Measurements from ENCODE around the gene CSMD2. TPM values are rescaled to one million over a fixed set of nuclear protein-coding genes. Genes with fewer than 3 reads are reported as not detected.

Gene CSMD2
- total RNA-seq, 1 donor from 2014 or later: 2.1 TPM

- Mint-ChIP-seq H3K27ac (ENCODE audit: unreplicated experiment) (no peak overlapping the region), H3K36me3 (ENCODE audit: low read depth, unreplicated experiment) (no peaks in the 10 kb centered on the region), H3K4me1 (ENCODE audit: unreplicated experiment) (no peaks in the 10 kb centered on the region), H3K27me3 (ENCODE audit: unreplicated experiment) (peaks cover 3% of the 10 kb centered on the region), H3K9me3 (ENCODE audit: unreplicated experiment) (no peaks in the 10 kb centered on the region), H3K4me3 (ENCODE audit: unreplicated experiment) (no peak overlapping the region)
- no peak for DNase-seq (ENCODE audit: low spot score)
- TF ChIP-seq, protein P1, sequence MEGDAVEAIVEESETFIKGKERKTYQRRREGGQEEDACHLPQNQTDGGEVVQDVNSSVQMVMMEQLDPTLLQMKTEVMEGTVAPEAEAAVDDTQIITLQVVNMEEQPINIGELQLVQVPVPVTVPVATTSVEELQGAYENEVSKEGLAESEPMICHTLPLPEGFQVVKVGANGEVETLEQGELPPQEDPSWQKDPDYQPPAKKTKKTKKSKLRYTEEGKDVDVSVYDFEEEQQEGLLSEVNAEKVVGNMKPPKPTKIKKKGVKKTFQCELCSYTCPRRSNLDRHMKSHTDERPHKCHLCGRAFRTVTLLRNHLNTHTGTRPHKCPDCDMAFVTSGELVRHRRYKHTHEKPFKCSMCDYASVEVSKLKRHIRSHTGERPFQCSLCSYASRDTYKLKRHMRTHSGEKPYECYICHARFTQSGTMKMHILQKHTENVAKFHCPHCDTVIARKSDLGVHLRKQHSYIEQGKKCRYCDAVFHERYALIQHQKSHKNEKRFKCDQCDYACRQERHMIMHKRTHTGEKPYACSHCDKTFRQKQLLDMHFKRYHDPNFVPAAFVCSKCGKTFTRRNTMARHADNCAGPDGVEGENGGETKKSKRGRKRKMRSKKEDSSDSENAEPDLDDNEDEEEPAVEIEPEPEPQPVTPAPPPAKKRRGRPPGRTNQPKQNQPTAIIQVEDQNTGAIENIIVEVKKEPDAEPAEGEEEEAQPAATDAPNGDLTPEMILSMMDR (IDR thresholded peaks at IDR 0.05; ENCODE audit: unreplicated experiment): no peak
Measured at GRCh38 chr1:33738536-33738935, 426.5 kb downstream of the CSMD2 start.

DNA sequence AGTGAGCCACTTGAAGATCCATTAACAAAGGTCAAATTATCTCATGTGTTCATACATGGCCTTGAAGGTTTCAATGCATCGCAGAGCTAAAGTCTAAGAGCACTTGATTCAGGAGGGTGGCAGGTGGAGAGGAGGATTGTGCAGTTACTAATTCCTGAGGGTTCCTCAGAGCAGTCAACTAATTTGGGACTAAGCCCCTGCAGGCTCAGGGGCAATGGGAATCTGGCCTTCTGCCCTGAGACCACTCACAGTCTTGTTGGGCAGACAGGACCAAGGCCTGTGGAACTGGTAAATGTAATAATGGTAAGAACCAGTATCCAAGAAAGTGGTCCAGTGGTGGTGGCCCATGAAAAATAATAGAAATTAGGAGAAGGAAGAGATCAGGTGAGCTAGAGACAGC lies 428.5 kb downstream of the CSMD2 start:
- Mint-ChIP-seq H3K27me3 (ENCODE audit: unreplicated experiment) (peaks cover 1% of the 10 kb centered on the region), H3K4me3 (ENCODE audit: unreplicated experiment) (no peak overlapping the region), H3K27ac (ENCODE audit: unreplicated experiment) (no peak overlapping the region)

GRCh38 chr1:33735624-33736023 lies 429.4 kb downstream of the CSMD2 start:
- no peak for DNase-seq (ENCODE audit: low spot score)

More for the DNA sequence above, 428.5 kb downstream of the CSMD2 start:
- no peak for DNase-seq (ENCODE audit: low spot score)
- Mint-ChIP-seq H3K9me3 (ENCODE audit: unreplicated experiment) (no peaks in the 10 kb centered on the region), H3K4me1 (ENCODE audit: unreplicated experiment) (no peaks in the 10 kb centered on the region), H3K36me3 (ENCODE audit: low read depth, unreplicated experiment) (no peaks in the 10 kb centered on the region)
- TF ChIP-seq, protein P1 (IDR thresholded peaks at IDR 0.05; ENCODE audit: unreplicated experiment): no peak

GRCh38 chr1:33727310-33727709 lies 437.7 kb downstream of the CSMD2 start:
- H3K27me3 Mint-ChIP-seq (ENCODE audit: unreplicated experiment): peaks cover 1% of the 10 kb centered on the region
- DNase-seq (ENCODE audit: low spot score): no peak
- TF ChIP-seq, protein P1 (IDR thresholded peaks at IDR 0.05; ENCODE audit: unreplicated experiment): no peak
- H3K27ac Mint-ChIP-seq (ENCODE audit: unreplicated experiment): no peak overlapping the region
- H3K36me3 Mint-ChIP-seq (ENCODE audit: low read depth, unreplicated experiment): no peaks in the 10 kb centered on the region
- no peaks in the 10 kb centered on the region for H3K4me1 Mint-ChIP-seq (ENCODE audit: unreplicated experiment)
- H3K4me3 Mint-ChIP-seq (ENCODE audit: unreplicated experiment): no peak overlapping the region
- no peaks in the 10 kb centered on the region for H3K9me3 Mint-ChIP-seq (ENCODE audit: unreplicated experiment)

More at GRCh38 chr1:33735624-33736023, 429.4 kb downstream of the CSMD2 start:
- H3K27ac Mint-ChIP-seq (ENCODE audit: unreplicated experiment): no peak overlapping the region
- TF ChIP-seq, protein P1 (IDR thresholded peaks at IDR 0.05; ENCODE audit: unreplicated experiment): peak; percentile 39
- no peaks in the 10 kb centered on the region for H3K4me1 Mint-ChIP-seq (ENCODE audit: unreplicated experiment)
- no peak overlapping the region for H3K4me3 Mint-ChIP-seq (ENCODE audit: unreplicated experiment)
- H3K27me3 Mint-ChIP-seq (ENCODE audit: unreplicated experiment): peaks cover 1% of the 10 kb centered on the region
- no peaks in the 10 kb centered on the region for H3K9me3 Mint-ChIP-seq (ENCODE audit: unreplicated experiment)
- H3K36me3 Mint-ChIP-seq (ENCODE audit: low read depth, unreplicated experiment): no peaks in the 10 kb centered on the region

GRCh38 chr1:33726274-33726804 lies 438.7 kb downstream of the CSMD2 start:
- H3K4me1 Mint-ChIP-seq (ENCODE audit: unreplicated experiment): no peaks in the 10 kb centered on the region
- no peak overlapping the region for H3K4me3 Mint-ChIP-seq (ENCODE audit: unreplicated experiment)
- peaks cover 1% of the 10 kb centered on the region for H3K27me3 Mint-ChIP-seq (ENCODE audit: unreplicated experiment)
- DNase-seq (ENCODE audit: low spot score): no peak
- TF ChIP-seq, protein P1 (IDR thresholded peaks at IDR 0.05; ENCODE audit: unreplicated experiment): no peak
- H3K27ac Mint-ChIP-seq (ENCODE audit: unreplicated experiment): no peak overlapping the region
- H3K9me3 Mint-ChIP-seq (ENCODE audit: unreplicated experiment): no peaks in the 10 kb centered on the region
- no peaks in the 10 kb centered on the region for H3K36me3 Mint-ChIP-seq (ENCODE audit: low read depth, unreplicated experiment)

Measured in endothelial cell (in vitro differentiated cells).